HL-60 (cell line): ENCODE data around the gene SLC22A3.

Experiments used
- CTCF ChIP-seq: IDR thresholded peaks from one replicate; pipeline ENCODE4 v1.5.1; 2011; ENCODE audit warnings: low read length, control low read depth, inconsistent platforms; ENCODE audit not compliant: insufficient read depth
- SPI1 ChIP-seq: IDR thresholded peaks from 2 replicates; pipeline ENCODE4 v1.6.1; 2012; ENCODE audit warnings: low read depth, mild to moderate bottlenecking, borderline replicate concordance

GRCh38 chr6:160386869-160387530, 38.8 kb downstream of the SLC22A3 start:
- TF ChIP-seq CTCF (no peak), SPI1 (no peak)
